Hepatocyte (in vitro differentiated cells): Measurements from ENCODE around the gene MPDZ.

ENCODE experiments used
- CTCF ChIP-seq: fragments of 200-600 bp; sonication (generic); IDR thresholded peaks from 2 replicates; pipeline ENCODE4 v1.5.1; 2016; ENCODE audit warnings: antibody characterized with exemption, mild to moderate bottlenecking; ENCODE audit not compliant: poor library complexity
- EZH2 ChIP-seq: fragments of 200-600 bp; sonication (generic); IDR thresholded peaks from 2 replicates; pipeline ENCODE4 v1.6.1; 2016; ENCODE audit warnings: antibody characterized with exemption, mild to moderate bottlenecking, borderline replicate concordance
- EZH2phosphoT487 ChIP-seq: fragments of 200-600 bp; sonication (generic); IDR thresholded peaks from one replicate; pipeline ENCODE4 v1.6.1; 2018; ENCODE audit warnings: antibody characterized with exemption, mild to moderate bottlenecking, low read depth, moderate library complexity; ENCODE audit not compliant: unreplicated experiment, severe bottlenecking

GRCh38 chr9:13173553-13173952 lies 105.9 kb downstream of the MPDZ start:
- TF ChIP-seq CTCF (no peak), EZH2 (no peak), EZH2phosphoT487 (no peak)
